ENCODE data around the gene E2F3. TPM values are rescaled to one million over a fixed set of nuclear protein-coding genes. Genes with fewer than 3 reads are reported as not detected.

Gene E2F3
- total and polyA plus RNA-seq, 10 of the 15 experiments (the other 5 are each of a cell fraction or from before 2014, with no cell fraction given): 5.1 to 16.8 (median 10.6) TPM

DNA sequence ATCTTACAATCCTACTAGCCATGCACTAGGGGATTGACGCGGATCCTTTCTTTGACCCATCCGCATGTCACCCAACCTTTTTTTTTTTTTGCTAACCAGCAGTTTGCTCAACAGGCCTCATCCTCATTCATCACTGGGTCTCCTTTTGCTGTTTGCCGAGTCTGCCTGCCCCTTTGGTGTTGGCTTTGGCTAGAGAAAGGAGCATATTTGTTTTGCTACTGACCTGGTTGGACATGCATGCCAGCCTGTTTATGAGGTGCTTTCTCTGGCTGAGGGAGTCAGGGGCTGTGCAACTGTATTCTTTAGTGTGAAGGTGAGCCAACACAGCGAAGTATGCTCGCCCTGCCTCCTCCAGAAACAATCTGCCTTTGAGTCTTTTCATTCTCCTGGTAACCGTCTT lies 40.2 kb downstream of the E2F3 start:
- POLR2A ChIA-PET: no interaction called here
- no peaks in the 10 kb centered on the region for H3K27me3 ChIP-seq (replicated peaks in 1 of 2; ENCODE audit: control insufficient read depth in 2 of 2, insufficient read depth in 2 of 2, low read length in 1 of 2)
- H3K36me3 ChIP-seq (ENCODE audit: control insufficient read depth in 2 of 2, insufficient read depth in 2 of 2, low read length in 1 of 2): peaks cover 2 to 15% of the 10 kb centered on the region in 2 experiments
- CTCF ChIA-PET: no interaction called here
- H3K4me2 ChIP-seq (ENCODE audit: control insufficient read depth, insufficient read depth): no peak overlapping the region
- H3K4me3 ChIP-seq: no peak overlapping the region
- FAIRE-seq: no peak
- H3K4me1 ChIP-seq (ENCODE audit: control insufficient read depth, insufficient read depth, low read length): no peaks in the 10 kb centered on the region; the same call in 1 of the 2 replicates
- intact Hi-C loops (cut with micrococcal nuclease; ENCODE audit: unreplicated experiment): no loop called here
- in situ Hi-C loops (cut with MboI): no loop called here
- SMC1A ChIA-PET (ENCODE audit: uncharacterized antibody, unreplicated experiment): interaction anchor here (0.6 kb wide), 1 partner anchor 52 kb away, joined by 3 read pairs; no protein-coding TSS in a partner anchor
- RAD21 ChIA-PET (ENCODE audit: unreplicated experiment): no interaction called here
- no peak for DNase-seq (ENCODE audit: low read depth, low spot score)
- peaks cover 43% of the 10 kb centered on the region for H3K79me2 ChIP-seq (ENCODE audit: control insufficient read depth, insufficient read depth, low read length)
- H3K9me3 ChIP-seq (replicated peaks; ENCODE audit: control insufficient read depth, insufficient read depth, low read length): no peaks in the 10 kb centered on the region; the same call in 2 of the 3 replicates
- BruUV-seq (replicated peaks): no TSS peak
- H4K20me1 ChIP-seq (ENCODE audit: control insufficient read depth, insufficient read depth): no peaks in the 10 kb centered on the region
- WGBS (ENCODE audit: insufficient coverage, insufficient replicate concordance, low lambda C conversion rate, missing lambda C conversion rate): 84% methylated on average over 7 of the region's 7 CpGs
- TF ChIP-seq MTA2 (IDR thresholded peaks at IDR 0.05; ENCODE audit: low read depth) (no peak), NR2F1 (conservative IDR thresholded peaks at IDR 0.05) (no peak), SRF (IDR thresholded peaks at IDR 0.05; ENCODE audit: low read depth in 2 of 2, low read length in 2 of 2) (no peak), TAF1 (IDR thresholded peaks at IDR 0.05; ENCODE audit: borderline replicate concordance, low read depth, low read length) (no peak), RCOR1 (conservative IDR thresholded peaks at IDR 0.05; ENCODE audit: low read depth, low read length) (no peak), CEBPZ (IDR thresholded peaks at IDR 0.05; ENCODE audit: low read depth, low read length) (no peak), SUZ12 (IDR thresholded peaks at IDR 0.05; ENCODE audit: unreplicated experiment) (no peak), RBBP5 (conservative IDR thresholded peaks at IDR 0.05) (no peak), GABPA (IDR thresholded peaks at IDR 0.05; ENCODE audit: low read depth) (no peak), MYB (IDR thresholded peaks at IDR 0.05; ENCODE audit: borderline replicate concordance, low read depth, low read length) (no peak), NFXL1 (IDR thresholded peaks at IDR 0.05; ENCODE audit: borderline replicate concordance) (no peak)
- TF ChIP-seq, protein P1, sequence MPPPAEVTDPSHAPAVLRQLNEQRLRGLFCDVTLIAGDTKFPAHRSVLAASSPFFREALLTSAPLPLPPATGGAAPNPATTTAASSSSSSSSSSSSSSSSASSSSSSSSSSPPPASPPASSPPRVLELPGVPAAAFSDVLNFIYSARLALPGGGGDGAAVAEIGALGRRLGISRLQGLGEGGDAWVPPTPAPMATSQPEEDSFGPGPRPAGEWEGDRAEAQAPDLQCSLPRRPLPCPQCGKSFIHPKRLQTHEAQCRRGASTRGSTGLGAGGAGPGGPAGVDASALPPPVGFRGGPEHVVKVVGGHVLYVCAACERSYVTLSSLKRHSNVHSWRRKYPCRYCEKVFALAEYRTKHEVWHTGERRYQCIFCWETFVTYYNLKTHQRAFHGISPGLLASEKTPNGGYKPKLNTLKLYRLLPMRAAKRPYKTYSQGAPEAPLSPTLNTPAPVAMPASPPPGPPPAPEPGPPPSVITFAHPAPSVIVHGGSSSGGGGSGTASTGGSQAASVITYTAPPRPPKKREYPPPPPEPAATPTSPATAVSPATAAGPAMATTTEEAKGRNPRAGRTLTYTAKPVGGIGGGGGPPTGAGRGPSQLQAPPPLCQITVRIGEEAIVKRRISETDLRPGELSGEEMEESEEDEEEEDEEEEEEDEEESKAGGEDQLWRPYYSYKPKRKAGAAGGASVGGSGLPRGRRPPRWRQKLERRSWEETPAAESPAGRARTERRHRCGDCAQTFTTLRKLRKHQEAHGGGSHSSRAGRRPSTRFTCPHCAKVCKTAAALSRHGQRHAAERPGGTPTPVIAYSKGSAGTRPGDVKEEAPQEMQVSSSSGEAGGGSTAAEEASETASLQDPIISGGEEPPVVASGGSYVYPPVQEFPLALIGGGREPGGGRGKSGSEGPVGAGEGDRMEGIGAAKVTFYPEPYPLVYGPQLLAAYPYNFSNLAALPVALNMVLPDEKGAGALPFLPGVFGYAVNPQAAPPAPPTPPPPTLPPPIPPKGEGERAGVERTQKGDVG (CRISPR knock-in tag; IDR thresholded peaks at IDR 0.05): no peak
- no peak for ATAC-seq
- H2AFZ ChIP-seq (ENCODE audit: control insufficient read depth, low read depth, low read length): no peak overlapping the region
- no peak overlapping the region for H3K27ac ChIP-seq (ENCODE audit: control insufficient read depth, insufficient read depth)
- H3K9ac ChIP-seq (ENCODE audit: control insufficient read depth, insufficient read depth, low read length): no peak overlapping the region
